Measurements from ENCODE around the gene TPSG1.
A peak's percentile ranks its signal among the peaks of the same experiment; 100 is the strongest.

TPSG1 gene

GRCh38 chr16:1182316-1182671, 42.8 kb downstream of the TPSG1 start:
- DNase-seq: peak; percentile 93
- in situ Hi-C loops (cut with HindIII; ENCODE audit: low pct_ligation_motif_present, low sequenced_read_pairs): no loop called here
- Histone ChIP-seq H3K4me3 (ENCODE audit: low read depth, low read length) (no peak overlapping the region), H3K27me3 (replicated peaks) (no peaks in the 10 kb centered on the region), H3K27ac (peak overlapping the region; percentile 88), H3K36me3 (replicated peaks) (no peaks in the 10 kb centered on the region)
- TF ChIP-seq, protein P1, sequence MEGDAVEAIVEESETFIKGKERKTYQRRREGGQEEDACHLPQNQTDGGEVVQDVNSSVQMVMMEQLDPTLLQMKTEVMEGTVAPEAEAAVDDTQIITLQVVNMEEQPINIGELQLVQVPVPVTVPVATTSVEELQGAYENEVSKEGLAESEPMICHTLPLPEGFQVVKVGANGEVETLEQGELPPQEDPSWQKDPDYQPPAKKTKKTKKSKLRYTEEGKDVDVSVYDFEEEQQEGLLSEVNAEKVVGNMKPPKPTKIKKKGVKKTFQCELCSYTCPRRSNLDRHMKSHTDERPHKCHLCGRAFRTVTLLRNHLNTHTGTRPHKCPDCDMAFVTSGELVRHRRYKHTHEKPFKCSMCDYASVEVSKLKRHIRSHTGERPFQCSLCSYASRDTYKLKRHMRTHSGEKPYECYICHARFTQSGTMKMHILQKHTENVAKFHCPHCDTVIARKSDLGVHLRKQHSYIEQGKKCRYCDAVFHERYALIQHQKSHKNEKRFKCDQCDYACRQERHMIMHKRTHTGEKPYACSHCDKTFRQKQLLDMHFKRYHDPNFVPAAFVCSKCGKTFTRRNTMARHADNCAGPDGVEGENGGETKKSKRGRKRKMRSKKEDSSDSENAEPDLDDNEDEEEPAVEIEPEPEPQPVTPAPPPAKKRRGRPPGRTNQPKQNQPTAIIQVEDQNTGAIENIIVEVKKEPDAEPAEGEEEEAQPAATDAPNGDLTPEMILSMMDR (IDR thresholded peaks at IDR 0.05; ENCODE audit: low read depth, low read length, missing control alignments): no peak

DNA sequence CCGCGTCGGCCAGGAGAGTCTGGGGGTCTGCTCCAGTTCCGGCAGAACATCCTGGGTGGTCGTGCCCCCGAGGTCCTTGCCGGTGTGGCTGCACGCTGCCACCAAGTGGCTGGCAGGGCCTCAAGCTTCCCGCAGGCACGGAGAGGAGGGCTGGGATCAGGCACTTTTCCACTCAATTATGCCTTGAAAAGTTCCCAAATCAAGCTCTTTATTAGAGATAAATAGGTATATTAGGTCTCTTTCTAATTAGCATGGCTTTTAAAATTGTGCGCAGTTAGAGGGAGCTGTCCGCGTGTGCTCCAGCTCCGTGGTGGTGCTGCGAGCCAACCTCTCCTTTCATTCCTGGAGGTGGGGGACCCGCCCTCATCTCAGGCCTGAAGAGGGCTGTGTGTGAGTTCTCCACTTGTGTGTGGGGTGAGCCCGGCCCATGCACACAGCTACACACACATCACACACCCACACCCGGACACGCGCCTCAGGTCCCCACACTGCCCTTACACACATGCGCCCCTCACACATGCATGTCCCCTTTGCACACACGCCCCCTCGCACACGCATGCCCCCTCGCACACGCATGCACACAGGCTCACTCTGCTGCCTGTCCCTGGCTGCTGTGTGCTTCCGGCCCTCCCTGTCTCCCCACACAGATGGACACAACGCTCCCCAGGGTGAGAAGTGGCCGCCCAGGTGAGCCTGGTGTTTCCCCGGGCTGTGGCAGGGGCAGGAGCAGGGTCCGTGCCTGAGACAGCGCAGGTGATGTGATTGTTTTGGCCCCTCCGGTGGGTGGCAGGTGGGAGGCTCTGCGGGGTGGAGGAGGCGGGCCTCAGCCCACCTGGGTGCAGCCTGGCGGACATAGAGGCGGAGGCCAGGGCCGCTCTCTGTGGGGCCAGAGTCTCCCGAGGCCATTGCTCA, 43.4 kb downstream of the TPSG1 start:
- DNase-seq: no peak
- in situ Hi-C loops (cut with HindIII; ENCODE audit: low pct_ligation_motif_present, low sequenced_read_pairs): no loop called here
- Histone ChIP-seq H3K27me3 (replicated peaks) (no peaks in the 10 kb centered on the region), H3K27ac (peak overlapping the region; percentile 88), H3K36me3 (replicated peaks) (no peaks in the 10 kb centered on the region), H3K4me3 (ENCODE audit: low read depth, low read length) (no peak overlapping the region)
- TF ChIP-seq, protein P1 (IDR thresholded peaks at IDR 0.05; ENCODE audit: low read depth, low read length, missing control alignments): peak; percentile 11

GRCh38 chr16:1180549-1181403, 44.3 kb downstream of the TPSG1 start:
- TF ChIP-seq, protein P1 (IDR thresholded peaks at IDR 0.05; ENCODE audit: low read depth, low read length, missing control alignments): no peak
- no peak overlapping the region for H3K4me3 ChIP-seq (ENCODE audit: low read depth, low read length)
- in situ Hi-C loops (cut with HindIII; ENCODE audit: low pct_ligation_motif_present, low sequenced_read_pairs): no loop called here
- no peak for DNase-seq
- peak overlapping the region; percentile 88 for H3K27ac ChIP-seq
- no peaks in the 10 kb centered on the region for H3K36me3 ChIP-seq (replicated peaks)
- H3K27me3 ChIP-seq (replicated peaks): no peaks in the 10 kb centered on the region

DNA sequence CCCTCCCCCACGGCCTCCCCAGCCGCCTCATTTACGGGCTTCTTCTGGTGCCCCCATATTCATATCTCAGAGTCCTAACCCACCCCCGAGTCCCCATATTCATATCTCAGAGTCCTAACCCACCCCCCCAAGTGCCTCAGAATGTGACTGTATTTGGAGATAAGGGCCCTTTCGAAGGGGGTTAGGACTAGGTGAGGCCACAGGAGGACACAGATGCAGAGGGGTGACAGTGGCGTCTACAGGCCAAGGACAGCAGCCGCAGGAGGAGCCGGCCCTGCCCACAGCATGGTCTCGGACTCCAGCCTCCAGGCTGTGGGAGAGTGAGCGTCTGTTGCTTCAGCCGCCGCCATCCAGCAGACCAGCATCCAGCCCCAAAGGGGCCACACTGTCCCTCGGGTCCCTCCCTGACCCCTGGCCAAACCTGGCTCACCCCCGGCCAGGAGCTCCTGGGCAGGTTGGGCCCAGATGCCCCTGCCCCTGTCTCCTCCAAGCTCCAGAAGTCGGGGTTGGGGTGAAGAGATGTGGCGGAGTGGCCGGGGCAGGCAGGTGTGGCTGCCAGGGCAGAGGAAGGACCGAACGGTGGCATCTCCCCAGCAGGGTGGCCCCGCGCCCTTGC, 46.7 kb downstream of the TPSG1 start:
- TF ChIP-seq, protein P1 (IDR thresholded peaks at IDR 0.05; ENCODE audit: low read depth, low read length, missing control alignments): no peak
- H3K27me3 ChIP-seq (replicated peaks): no peaks in the 10 kb centered on the region
- H3K27ac ChIP-seq: no peak overlapping the region
- H3K4me3 ChIP-seq (ENCODE audit: low read depth, low read length): no peak overlapping the region
- no peak for DNase-seq
- in situ Hi-C loops (cut with HindIII; ENCODE audit: low pct_ligation_motif_present, low sequenced_read_pairs): no loop called here
- H3K36me3 ChIP-seq (replicated peaks): no peaks in the 10 kb centered on the region

GRCh38 chr16:1177750-1178149, 47.3 kb downstream of the TPSG1 start:
- Histone ChIP-seq H3K27me3 (replicated peaks) (no peaks in the 10 kb centered on the region), H3K4me3 (ENCODE audit: low read depth, low read length) (no peak overlapping the region), H3K27ac (no peak overlapping the region), H3K36me3 (replicated peaks) (no peaks in the 10 kb centered on the region)
- in situ Hi-C loops (cut with HindIII; ENCODE audit: low pct_ligation_motif_present, low sequenced_read_pairs): no loop called here
- no peak for DNase-seq
- TF ChIP-seq, protein P1 (IDR thresholded peaks at IDR 0.05; ENCODE audit: low read depth, low read length, missing control alignments): no peak

All from brain microvascular endothelial cell (primary cell).